Measurements from ENCODE around the gene SRRM5. TPM values are rescaled to one million over a fixed set of nuclear protein-coding genes. Genes with fewer than 3 reads are reported as not detected.
A peak's percentile ranks its signal among the peaks of the same experiment; 100 is the strongest.

SRRM5 gene
- total and polyA plus RNA-seq, 2 experiments from 2014 or later: 0.08 TPM; not detected in 1

DNA sequence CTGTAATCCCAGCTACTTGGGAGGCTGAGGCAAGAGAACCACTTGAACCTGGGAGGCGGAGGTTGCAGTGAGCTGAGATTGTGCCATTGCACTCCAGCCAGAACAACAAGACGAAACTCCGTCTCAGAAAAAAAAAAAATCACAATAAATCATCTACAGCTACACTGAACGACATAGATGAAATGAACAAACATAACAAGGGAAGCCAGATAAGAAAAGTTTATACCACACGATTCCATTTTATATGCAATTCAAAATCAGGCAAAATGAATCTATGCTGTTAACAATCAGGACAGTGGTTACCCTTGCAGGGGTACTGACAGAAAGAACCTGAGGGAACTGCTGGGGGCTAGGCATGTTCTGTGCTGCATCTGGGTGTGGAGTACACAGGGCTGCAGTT is 42.2 kb upstream of the SRRM5 start (continued):
- TF ChIP-seq, protein P1, sequence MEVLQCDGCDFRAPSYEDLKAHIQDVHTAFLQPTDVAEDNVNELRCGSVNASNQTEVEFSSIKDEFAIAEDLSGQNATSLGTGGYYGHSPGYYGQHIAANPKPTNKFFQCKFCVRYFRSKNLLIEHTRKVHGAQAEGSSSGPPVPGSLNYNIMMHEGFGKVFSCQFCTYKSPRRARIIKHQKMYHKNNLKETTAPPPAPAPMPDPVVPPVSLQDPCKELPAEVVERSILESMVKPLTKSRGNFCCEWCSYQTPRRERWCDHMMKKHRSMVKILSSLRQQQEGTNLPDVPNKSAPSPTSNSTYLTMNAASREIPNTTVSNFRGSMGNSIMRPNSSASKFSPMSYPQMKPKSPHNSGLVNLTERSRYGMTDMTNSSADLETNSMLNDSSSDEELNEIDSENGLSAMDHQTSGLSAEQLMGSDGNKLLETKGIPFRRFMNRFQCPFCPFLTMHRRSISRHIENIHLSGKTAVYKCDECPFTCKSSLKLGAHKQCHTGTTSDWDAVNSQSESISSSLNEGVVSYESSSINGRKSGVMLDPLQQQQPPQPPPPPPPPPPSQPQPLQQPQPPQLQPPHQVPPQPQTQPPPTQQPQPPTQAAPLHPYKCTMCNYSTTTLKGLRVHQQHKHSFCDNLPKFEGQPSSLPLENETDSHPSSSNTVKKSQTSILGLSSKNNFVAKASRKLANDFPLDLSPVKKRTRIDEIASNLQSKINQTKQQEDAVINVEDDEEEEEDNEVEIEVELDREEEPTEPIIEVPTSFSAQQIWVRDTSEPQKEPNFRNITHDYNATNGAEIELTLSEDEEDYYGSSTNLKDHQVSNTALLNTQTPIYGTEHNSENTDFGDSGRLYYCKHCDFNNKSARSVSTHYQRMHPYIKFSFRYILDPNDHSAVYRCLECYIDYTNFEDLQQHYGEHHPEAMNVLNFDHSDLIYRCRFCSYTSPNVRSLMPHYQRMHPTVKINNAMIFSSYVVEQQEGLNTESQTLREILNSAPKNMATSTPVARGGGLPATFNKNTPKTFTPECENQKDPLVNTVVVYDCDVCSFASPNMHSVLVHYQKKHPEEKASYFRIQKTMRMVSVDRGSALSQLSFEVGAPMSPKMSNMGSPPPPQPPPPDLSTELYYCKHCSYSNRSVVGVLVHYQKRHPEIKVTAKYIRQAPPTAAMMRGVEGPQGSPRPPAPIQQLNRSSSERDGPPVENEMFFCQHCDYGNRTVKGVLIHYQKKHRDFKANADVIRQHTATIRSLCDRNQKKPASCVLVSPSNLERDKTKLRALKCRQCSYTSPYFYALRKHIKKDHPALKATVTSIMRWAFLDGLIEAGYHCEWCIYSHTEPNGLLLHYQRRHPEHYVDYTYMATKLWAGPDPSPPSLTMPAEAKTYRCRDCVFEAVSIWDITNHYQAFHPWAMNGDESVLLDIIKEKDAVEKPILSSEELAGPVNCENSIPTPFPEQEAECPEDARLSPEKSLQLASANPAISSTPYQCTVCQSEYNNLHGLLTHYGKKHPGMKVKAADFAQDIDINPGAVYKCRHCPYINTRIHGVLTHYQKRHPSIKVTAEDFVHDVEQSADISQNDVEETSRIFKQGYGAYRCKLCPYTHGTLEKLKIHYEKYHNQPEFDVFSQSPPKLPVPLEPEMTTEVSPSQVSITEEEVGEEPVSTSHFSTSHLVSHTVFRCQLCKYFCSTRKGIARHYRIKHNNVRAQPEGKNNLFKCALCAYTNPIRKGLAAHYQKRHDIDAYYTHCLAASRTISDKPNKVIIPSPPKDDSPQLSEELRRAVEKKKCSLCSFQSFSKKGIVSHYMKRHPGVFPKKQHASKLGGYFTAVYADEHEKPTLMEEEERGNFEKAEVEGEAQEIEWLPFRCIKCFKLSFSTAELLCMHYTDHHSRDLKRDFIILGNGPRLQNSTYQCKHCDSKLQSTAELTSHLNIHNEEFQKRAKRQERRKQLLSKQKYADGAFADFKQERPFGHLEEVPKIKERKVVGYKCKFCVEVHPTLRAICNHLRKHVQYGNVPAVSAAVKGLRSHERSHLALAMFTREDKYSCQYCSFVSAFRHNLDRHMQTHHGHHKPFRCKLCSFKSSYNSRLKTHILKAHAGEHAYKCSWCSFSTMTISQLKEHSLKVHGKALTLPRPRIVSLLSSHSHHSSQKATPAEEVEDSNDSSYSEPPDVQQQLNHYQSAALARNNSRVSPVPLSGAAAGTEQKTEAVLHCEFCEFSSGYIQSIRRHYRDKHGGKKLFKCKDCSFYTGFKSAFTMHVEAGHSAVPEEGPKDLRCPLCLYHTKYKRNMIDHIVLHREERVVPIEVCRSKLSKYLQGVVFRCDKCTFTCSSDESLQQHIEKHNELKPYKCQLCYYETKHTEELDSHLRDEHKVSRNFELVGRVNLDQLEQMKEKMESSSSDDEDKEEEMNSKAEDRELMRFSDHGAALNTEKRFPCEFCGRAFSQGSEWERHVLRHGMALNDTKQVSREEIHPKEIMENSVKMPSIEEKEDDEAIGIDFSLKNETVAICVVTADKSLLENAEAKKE (CRISPR knock-in tag; IDR thresholded peaks at IDR 0.05): no peak
- TF ChIP-seq ZNF331 (CRISPR knock-in tag; IDR thresholded peaks at IDR 0.05; ENCODE audit: low read depth): no peak
- no peak for TF ChIP-seq POLR2AphosphoS5 (IDR thresholded peaks at IDR 0.05; ENCODE audit: low read depth)
- TF ChIP-seq NANOG (IDR thresholded peaks at IDR 0.05; ENCODE audit: borderline replicate concordance): no peak
- TF ChIP-seq, protein P2, sequence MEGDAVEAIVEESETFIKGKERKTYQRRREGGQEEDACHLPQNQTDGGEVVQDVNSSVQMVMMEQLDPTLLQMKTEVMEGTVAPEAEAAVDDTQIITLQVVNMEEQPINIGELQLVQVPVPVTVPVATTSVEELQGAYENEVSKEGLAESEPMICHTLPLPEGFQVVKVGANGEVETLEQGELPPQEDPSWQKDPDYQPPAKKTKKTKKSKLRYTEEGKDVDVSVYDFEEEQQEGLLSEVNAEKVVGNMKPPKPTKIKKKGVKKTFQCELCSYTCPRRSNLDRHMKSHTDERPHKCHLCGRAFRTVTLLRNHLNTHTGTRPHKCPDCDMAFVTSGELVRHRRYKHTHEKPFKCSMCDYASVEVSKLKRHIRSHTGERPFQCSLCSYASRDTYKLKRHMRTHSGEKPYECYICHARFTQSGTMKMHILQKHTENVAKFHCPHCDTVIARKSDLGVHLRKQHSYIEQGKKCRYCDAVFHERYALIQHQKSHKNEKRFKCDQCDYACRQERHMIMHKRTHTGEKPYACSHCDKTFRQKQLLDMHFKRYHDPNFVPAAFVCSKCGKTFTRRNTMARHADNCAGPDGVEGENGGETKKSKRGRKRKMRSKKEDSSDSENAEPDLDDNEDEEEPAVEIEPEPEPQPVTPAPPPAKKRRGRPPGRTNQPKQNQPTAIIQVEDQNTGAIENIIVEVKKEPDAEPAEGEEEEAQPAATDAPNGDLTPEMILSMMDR (conservative IDR thresholded peaks at IDR 0.05; ENCODE audit: low read depth in 2 of 2): no peak

DNA sequence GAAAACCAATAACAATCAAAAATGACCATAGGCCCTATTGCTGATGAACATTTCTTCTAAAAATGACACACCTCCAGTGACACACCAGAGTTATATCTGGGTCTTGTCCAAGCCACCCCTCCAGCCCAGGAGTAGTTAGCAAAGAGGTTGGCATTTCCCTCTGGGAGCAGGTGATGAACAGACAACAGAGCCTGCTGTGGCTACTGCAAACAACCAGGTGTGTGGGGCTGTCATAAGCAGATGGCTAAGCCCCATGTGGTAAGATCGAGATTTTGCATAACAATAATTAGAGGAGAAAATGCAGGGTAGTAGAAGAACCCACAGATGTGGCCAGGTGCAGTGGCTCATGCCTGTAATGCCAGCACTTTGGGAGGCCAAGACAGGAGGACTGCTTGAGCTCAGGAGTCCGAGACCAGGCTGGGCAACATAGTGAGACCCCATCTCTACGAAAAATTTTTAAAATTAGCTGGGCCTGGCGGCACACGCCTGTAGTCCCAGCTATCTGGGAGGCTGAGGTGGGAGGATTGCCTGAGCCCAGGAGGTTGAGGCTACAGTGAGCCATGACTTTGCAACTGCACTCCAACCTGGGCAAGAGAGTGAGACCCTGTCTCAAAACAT is 41.6 kb upstream of the SRRM5 start:
- Histone ChIP-seq H3K27me3 (ENCODE audit: insufficient read depth) (no peaks in the 10 kb centered on the region), H3K79me2 (replicated peaks; ENCODE audit: insufficient read depth) (0 out of 2 replicates have a peak, but pooled peaks cover 10% of the 10 kb centered on the region), H4K20me1 (replicated peaks; ENCODE audit: insufficient read depth) (no peaks in the 10 kb centered on the region; the same call in 1 of the 2 replicates), H3F3A (replicated peaks; ENCODE audit: low read depth) (no peaks in the 10 kb centered on the region), H2AFZ (no peak overlapping the region), H3K4me3 (no peak overlapping the region), H3K4me1 (ENCODE audit: insufficient read depth) (peaks cover 3% of the 10 kb centered on the region; the same call in 1 of the 2 replicates), H3K27ac (ENCODE audit: low read depth) (peak overlapping the region; percentile 39; the same call in 1 of the 2 replicates), H3K9me2 (ENCODE audit: insufficient read depth) (no peaks in the 10 kb centered on the region), H3K4me2 (no peak overlapping the region), H3K36me3 (ENCODE audit: insufficient read depth) (no peaks in the 10 kb centered on the region)
- H3K9me3 Mint-ChIP-seq: no peaks in the 10 kb centered on the region
- H3K4me3 Mint-ChIP-seq: no peak overlapping the region
- H3K27ac Mint-ChIP-seq: peak overlapping the region; percentile 49; the same call in 1 of the 2 replicates
- peak; percentile 52 for ATAC-seq
- peak; percentile 54 for DNase-seq (ENCODE audit: low spot score)
- H3K27me3 Mint-ChIP-seq (ENCODE audit: insufficient read depth, low read depth, poor library complexity): peaks cover 5% of the 10 kb centered on the region
- H3K4me1 Mint-ChIP-seq: peaks cover 5% of the 10 kb centered on the region
- peaks cover 23% of the 10 kb centered on the region for H3K36me3 Mint-ChIP-seq (ENCODE audit: low read depth)
- no peak for TF ChIP-seq NANOG (IDR thresholded peaks at IDR 0.05; ENCODE audit: borderline replicate concordance)
- no peak for TF ChIP-seq JUNB (IDR thresholded peaks at IDR 0.05; ENCODE audit: unreplicated experiment)
- TF ChIP-seq, protein P1 (CRISPR knock-in tag; IDR thresholded peaks at IDR 0.05): no peak
- no peak for TF ChIP-seq ZNF114 (CRISPR knock-in tag; IDR thresholded peaks at IDR 0.05)
